Kidney capillary endothelial cell (primary cell): ENCODE data around the gene MARK3.

Experiments
- DNase-seq: peaks from one replicate; pipeline ENCODE4 v3.0.0-alpha.2; 2018; ENCODE audit warnings: low spot score

The MARK3 gene

DNA sequence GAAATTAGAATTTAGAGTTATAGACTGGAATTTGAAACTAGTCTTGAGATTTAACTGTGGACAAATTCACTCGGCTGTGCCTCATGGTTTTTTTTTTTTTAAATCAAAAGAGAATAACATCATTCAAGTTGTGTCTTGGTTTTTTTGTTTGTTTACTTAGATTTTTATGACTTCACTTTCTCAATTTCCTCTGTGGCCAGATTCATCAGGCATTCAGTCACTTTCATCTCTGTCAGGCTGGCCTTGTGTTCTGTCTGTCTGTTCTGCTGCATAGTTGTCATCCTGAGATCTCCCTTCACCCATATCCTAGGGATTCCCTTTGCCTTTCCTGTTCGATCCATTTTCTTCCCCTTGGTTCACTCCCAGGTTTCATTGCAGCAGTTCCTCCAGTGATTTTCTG, 10.0 kb downstream of the MARK3 start:
- DNase-seq = no peak

DNA sequence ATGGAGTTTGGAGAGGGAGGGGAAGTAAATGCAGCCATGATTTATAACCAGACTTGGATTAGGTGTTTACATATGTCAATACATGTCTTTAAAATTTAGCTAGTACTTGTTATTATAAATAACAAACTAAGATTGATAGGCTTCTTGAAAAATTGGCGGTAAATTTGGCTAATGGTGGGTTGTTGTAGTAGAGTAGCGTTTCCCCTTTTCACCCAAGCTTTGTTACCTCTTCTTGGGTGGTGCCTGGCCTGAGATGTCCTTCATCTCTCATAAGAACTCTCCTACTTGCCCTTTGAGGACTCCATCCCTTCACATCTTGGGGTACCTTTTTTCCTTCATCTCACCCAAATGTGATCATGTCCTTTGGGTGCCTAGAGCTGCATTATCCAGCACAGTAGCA, 11.2 kb downstream of the MARK3 start:
- no peak for DNase-seq

DNA sequence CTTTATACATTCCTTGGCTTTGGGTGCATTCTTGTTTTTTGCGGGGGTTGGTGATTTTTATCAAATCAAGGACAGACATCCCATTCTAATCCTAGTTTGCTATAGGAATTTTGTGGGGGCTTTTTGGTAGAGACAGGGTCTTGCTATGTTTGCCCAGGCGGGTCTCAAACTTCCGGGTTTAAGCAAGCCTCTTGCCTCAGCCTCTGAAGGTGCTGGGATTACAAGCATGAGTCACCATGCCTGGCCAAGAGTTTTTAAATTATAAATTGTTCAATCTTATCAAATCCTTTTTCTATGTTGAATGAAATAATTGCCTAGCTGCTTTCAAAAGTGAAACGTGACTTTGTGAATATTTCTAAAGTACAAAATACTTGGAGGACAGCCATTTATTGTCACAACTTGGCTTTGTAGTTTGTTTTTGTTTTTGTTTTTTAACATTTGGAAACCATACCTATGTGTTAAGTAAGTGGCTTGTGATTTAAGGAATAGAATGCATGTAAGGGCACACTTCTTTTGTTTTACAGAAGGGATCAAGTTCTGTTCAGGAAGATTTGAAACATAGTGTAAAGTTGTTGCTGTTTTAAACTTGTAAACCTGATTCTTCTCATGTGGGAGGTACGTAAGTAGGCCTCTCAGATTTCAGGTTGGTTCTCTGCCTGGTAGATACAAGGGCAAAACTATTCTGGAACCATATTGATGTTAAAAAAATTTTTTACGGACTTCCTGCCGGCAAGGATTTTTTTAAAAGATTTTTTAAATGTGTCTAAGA, 13.4 kb downstream of the MARK3 start:
- no peak for DNase-seq

DNA sequence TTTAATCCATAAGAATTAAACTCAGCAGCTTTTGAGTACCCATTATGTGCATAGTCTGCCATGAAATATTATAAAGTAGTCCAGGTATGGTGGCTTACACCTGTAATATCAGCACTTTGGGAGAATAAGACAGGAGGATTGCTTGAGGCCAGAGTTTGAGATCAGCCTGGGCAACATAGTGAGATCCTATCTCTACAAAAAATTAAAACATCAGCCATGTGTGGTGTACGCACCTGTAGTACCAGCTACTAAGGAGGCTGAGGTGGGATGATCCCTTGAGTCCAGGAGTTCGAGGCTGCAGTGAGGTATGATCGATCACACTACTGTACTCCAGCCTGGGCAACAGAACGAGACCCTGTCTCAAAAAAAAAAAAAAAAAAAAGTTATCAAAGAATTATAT, 15.3 kb downstream of the MARK3 start:
- no peak for DNase-seq

DNA sequence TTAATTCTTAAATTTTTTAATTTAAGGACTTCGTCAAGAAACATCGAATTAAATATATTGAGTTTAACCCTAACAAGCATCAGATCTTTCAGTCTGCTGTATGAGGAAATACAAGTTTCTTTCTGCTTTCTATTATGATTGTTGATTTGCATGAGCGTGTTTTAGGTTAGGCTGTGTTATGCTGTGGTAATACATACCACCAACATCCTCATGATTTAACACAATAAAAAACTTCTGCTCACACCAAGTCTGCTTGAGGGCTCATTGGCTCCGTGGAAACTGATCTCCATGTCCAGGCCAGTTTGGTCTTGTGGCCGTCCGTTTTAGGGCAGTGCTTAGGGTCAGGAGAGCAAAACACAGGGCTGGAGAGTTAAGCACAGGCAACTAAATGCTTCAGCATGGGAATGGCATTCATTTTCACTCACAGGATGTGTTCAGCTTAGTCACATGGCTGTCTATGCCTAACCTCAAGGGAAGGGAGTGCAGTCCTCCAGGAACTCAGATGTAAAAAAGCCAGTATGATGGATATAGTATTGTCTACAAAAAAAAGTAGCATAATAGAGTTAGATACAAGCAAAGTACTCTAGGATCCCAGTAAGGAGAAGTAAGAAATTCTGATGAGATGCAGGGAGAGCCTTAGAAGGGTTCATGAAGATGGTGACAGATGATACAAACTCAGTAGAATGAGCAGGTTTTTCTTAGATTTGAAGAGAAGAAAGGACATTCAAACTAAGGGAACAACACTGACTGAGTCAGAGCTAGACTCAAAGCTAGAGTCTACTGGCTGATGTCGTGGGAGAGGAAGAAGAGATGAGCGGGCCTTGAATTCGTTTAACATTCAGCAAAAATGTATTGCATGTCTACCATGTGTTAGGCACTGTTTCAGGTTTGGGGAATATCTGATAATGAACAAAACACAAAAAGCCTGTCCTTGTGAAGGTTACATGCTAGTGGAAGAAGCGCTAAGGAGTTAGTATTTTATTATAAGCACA, 16.3 kb downstream of the MARK3 start:
- DNase-seq = peak; percentile 75

DNA sequence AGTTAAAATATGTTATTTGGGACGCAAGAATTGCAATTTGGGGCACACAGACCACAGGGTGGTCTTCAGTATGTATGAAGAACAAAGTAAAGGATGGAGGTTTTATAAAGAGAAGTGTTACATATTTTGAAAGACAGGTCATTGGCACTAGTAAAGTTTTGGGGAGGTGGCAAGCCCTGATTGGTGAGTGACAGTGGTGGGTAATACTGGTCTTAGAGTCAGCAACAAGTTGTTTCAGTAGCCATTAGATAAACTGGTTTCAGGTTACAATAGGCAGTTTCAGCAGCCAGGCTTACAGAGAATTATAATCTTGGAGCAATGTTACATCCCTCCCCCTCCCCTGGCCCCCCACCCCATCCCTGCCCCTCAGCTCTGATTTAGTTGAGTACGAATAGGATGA, 17.5 kb downstream of the MARK3 start:
- DNase-seq = no peak

DNA sequence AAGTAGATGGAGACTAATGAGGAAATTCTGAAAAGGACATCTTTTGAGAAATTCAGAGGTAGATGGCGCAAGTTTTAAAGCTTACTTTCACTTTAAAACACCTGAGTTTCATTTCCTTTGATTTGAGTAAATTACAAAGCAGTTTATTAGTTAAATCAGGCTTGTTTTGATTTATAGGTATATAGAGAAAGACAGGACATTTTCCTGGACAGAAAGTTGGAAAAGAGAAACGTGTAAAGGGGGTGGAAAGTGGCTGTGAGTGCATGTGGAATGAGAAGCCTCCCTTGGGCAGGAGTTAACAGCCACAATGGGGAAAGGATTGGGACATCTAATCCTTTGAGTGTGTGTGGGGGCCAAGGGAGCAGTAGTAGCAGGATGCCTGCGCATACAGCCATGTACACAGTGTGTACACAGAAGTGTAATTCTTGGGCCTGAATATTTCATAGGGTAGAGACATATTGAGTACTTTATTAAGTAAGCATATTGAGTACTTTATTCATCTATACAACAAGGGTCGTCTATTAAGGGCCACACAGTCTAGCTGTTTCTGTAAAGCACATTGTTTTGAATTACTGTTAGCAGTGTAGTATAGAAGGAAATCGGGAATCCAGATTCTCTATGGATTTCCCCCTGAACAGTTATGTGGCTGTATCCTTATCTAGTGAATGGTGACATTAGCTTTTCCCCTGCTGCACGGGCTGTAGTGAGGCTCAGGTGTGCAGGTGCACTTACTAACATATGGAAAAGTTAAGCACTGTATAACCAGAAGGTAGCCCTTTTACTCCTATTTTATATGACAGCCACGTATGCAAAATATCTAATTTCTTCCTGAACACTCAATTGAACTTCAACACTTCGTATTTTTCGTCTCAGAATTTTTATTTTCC, 19.1 kb downstream of the MARK3 start:
- DNase-seq = no peak

DNA sequence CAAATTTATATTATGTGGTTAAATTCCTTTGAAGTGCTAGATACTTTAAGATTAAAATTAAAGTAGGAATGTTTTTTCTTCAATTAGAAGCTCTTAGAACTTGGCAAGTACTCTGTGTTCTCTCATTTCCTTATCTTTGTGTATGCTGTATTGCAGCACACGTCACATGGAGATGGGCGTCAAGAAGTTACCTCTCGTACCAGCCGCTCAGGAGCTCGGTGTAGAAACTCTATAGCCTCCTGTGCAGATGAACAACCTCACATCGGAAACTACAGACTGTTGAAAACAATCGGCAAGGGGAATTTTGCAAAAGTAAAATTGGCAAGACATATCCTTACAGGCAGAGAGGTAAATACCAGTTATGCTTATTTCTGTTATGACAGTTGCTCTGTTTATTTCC, 19.7 kb downstream of the MARK3 start:
- DNase-seq = no peak

DNA sequence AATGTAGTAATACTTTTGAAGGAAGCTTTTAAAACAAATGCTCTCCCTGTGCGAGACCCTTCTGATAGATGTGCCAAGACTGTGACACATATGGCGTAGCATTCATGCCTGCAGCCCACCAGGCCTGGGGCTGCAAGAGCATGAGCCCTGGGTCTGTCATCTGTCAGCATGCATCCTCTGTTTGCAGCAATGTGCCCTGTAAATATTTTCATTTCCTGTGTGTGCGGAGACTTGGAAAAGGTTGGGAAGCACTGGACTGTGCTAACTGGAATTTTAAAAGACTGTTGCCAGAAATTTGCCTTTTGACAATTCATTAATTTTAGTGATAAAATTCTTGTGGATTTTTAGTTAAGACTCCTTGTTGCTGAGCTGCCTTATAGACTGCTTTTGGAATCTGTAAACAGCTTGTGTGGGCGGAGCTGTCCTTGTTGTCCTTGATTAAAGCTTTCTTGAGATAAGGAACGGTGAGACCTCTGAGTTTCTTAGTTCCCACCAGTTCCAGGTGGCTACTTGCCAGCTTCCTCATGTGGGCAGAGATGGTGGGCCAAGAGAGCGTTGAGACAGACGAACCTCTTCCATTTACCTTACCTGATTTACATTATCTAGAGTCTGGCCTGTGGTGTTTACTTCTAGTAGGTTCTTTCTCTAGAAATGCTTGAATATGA, 23.4 kb downstream of the MARK3 start:
- DNase-seq = no peak

DNA sequence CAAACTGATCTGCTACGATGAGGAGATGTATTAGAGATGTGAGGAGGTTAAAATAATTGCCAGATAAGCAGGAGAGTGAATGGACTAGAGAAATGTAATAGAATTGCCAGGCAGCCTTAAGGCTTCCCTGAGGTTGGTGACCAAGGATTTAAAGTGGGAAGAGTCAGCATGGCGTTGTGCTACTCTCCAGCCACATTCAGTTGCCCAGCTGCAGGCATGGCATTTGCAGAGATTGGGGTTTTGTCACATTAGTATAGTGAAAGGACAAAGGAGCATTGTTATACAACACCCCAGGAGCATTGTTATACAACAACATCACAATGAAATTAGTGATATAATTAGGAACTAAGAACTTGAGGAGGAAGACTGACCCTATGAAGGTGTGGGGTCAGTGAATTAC, 31.7 kb downstream of the MARK3 start:
- no peak for DNase-seq

DNA sequence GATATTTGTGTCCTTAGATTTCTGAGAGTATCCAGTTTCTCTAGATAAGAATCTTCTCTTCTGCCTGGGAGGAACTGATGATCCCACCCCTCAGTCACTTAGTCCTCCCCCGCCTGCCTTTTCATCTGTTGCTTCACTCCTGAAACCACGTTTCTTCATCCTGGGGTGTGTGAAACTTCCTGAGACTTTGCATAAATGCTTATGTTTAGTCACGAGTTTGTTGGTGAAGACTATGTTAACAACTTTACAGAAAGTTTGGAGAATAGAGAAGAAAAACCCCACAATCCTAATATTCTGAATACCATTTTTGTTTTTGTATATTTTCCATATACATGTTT, 33.2 kb downstream of the MARK3 start:
- DNase-seq = no peak

DNA sequence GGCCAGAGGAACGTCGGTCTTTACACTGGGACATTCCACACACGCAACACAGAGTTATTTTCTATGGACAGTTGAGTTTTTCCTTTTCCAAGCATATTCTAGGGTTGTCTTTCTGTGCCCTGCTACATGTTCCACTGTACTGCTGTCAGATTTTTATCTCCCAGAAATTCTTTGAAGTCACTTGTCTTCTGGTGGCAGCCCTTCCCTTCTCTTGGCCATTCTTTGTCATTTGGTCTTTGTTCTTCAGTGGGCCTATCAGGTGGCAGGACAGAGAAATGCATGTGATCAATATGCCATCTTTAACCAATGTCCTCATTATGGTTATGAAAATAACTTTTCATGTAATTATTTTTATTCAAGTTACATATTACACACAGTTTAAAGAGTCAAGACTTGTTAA, 36.3 kb downstream of the MARK3 start:
- no peak for DNase-seq

DNA sequence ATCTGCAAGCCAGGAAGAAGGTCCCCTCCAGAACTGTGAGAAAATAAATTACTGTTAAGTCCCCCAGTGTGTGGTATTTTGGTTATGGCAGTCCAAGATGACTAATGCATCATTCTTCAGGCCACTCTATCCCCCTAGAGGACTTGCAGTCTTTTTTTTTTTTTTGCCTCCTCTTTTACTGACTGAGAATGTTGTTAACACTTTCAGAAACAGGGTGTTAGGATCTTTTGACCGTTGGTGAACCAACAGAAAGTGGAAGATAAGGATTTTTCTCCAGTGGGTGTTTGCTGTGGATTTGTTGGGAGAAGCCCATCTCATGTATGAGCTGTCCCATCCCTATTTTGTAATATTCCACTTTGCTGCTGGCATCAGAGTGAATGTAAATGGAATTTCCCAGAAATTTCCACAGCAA, 37.8 kb downstream of the MARK3 start:
- no peak for DNase-seq

DNA sequence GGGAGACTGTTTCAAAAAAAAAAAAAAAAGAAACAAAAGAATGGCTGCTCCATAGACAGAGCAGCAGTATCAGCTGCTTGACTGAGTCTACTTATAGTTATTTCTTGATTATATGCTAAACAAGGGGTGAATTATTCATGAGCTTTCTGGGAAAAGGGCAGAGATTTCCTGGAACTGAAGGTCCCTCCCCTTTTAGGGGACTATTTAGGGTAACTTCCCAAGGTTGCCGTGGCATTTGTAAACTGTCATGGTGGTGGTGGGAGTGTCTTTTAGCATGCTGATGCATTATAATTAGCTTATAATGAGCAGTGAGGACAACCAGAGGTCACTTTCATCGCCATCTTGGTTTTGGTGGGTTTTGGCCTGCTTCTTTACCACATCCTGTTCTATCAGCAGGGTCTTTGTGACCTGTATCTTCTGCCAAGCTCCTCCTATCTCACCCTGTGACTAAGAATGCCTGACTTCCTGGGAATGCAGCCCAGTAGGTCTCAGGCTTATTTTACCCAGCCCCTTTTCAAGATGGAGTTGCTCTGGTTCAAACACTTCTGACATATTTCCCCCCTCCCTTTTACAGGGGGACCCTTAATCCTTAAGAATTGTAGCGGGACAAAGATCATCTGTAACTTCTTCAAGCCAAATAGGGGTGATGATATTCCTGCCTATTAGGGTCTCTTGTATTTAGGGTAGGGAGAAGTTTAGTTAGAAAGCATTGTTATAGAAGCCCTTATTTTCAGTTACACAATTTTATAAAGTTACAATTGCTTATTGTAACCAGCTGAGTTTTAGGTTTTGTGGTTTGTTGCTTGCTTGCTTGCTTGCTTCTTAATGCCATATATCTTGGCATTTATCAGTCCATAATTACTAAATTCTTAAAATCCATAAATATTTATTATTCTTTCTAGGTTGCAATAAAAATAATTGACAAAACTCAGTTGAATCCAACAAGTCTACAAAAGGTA, 42.5 kb downstream of the MARK3 start:
- peak; percentile 12 for DNase-seq

DNA sequence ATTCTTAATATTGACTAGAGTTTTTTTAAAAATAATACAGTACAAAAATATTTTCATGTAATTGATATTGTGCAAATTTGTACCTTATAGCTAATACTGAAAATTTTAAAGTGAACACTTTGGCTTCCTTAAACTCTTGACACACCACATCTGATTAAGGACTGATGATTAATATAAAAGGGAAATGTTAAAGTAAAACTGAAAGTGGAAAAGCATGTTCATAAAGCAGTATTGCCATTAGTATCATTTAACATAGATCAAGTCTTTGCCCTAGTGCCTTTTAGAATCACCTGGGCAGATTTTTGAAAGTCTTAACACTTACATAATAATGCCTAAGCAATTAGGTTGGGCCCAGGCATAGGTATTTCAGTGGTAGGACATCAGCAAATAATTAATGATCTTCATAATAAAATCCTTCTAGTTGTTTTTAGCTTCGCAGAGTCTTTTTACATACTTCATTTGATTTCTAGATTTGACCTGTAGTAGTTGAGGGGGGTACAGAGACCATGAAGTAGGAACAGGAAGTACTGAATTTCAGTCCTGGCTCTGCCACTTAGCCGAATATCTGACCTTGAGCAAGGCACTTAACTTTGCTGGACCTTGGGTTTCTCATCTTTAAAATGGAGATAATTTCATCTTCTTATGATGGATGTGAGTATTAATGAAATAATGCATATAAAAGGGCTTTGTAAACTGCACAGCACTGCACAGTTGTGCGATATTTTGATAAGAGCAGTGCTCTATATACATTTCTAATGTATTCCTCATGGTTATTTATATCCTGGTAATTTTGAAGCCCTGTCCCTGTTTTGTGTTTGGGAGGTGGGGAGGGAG, 43.7 kb downstream of the MARK3 start:
- DNase-seq = no peak

DNA sequence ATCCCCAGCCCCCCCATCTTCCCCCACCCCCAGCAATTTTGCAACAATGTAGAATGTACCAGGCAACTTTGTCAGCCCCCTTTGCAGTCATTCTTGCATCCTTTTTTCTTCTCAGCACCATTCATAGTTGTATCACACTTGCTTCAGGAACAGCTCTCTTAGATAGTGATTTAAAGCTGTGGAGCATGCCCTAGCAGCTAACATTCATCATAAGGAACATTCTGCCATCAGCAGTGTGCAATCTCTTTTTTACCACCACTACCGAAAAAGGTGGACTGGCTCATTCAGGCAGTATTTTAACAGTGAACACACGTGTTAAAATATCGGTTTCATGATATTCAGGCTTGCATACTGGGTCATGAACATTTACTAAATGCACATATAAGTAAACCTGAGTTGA, 45.1 kb downstream of the MARK3 start:
- DNase-seq = no peak

DNA sequence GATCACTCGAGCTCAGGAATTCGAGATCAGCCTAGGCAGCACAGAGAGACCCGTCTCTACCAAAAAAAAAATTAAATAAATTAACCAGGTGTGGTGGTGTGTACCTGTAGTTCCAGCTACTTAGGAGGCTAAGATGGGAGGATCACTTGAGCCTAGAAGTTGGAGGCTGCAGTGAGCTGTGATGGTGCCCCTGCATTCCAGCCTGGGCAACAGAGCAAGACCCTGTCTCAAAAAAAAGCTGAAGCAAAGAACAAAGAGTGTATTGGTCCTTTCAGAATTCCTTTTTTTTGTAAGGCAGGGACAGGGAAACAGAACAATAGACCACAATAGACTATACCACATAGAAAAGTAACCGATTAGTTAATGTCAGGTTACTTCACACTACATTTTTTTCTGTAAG, 47.4 kb downstream of the MARK3 start:
- no peak for DNase-seq

DNA sequence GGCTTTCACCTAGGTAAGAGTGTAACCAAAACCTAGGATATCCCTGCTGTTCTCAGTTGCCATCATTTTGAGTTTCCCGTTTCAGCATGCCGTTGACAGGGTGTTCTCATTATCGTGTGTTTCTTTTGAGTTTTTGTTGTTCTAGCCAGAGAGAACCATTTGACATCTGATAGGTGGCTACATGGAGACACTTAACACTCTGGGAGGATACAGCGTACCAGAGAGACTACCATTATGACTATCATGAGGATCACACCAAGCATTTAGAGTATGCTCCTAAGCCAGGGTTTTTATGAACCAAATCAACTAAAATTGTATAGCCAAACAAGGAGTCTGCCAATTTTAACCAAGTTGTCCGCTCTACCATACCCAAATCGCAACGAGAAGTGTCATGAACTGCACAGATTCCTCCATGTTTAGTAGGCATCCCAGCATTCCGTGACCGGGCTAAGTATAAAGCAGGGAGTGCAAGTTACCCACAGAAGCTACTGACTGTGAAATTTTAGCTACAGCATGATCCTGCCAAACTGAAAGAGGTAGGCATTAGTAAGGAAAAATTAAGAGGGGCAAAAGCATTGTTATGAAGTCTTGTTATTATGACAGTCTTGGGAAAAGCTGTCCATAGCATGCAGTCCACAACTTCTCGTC, 48.8 kb downstream of the MARK3 start:
- DNase-seq = no peak

DNA sequence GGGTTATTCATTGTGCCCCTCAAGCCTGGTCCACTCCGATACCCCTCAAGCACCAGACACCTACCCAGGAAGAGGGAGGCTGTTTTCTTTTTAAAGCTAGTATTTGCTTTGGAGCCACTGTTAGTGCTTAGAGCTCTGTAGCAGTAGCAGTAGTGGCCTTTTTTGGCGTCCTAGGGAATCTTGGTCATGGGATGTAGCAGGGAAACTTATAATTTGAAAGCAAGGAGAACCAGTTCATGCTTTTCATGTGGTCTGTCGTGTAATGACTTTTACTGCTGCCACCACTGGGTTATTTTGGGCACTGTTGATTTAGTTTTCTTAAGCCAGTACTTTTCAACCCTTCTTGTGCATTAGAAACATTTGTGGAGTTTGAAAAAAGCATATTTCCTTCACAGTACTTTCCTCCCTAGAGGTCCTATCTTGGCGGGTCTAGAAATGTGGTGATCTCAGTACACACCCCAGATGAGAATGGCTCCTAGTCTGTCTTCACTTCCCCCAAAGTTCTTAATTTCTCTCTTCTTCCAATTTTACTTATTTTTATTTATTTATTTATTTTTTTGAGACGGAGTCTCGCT, 49.7 kb downstream of the MARK3 start:
- DNase-seq = no peak
